Fibroblast of lung (primary cell): ENCODE results near the gene SLIT2. TPM values are rescaled to one million over a fixed set of nuclear protein-coding genes. Genes with fewer than 3 reads are reported as not detected.
A peak's percentile ranks its signal among the peaks of the same experiment; 100 is the strongest.

Experiments
- DNase-seq, 2 donors: peaks; one replicate each; pipeline versions ENCODE4 v3.0.0 to v3.0.0-alpha.2; 2010; ENCODE audit warnings: low read depth in 2 of 2
- H2AFZ ChIP-seq: 2 replicates; pipeline ENCODE4 v1.5.1; 2012; ENCODE audit warnings: low read length, control low read depth, inconsistent platforms
- H3K27ac ChIP-seq: 2 replicates; pipeline ENCODE4 v1.5.1; 2011; ENCODE audit warnings: low read length, control low read depth; ENCODE audit not compliant: insufficient read depth
- H3K27me3 ChIP-seq: 2 replicates; pipeline ENCODE4 v1.5.1; 2011; ENCODE audit warnings: mild to moderate bottlenecking, low read length; ENCODE audit not compliant: control insufficient read depth, insufficient read depth
- H3K36me3 ChIP-seq: 2 replicates; pipeline ENCODE4 v1.5.1; 2011; ENCODE audit warnings: low read length; ENCODE audit not compliant: control insufficient read depth, insufficient read depth
- H3K4me1 ChIP-seq: 2 replicates; pipeline ENCODE4 v1.5.1; 2011; ENCODE audit warnings: low read length; ENCODE audit not compliant: control insufficient read depth, insufficient read depth; ENCODE audit errors: extremely low read depth
- H3K4me2 ChIP-seq: 2 replicates; pipeline ENCODE4 v1.5.1; 2011; ENCODE audit warnings: low read length, control low read depth; ENCODE audit not compliant: insufficient read depth; ENCODE audit errors: extremely low read depth
- H3K4me3 ChIP-seq, 4 experiments: fragments of 200-600 bp in 1 of 4; sonication (generic) in 1 of 4; replicated peaks in 1 of 4; 2 replicates each; pipeline ENCODE4 v1.5.1; 2011 to 2016; ENCODE audit warnings: low read length in 4 of 4, low read depth in 3 of 4, mild to moderate bottlenecking in 3 of 4, control low read depth in 2 of 4, inconsistent platforms in 1 of 4, mixed read lengths in 1 of 4; ENCODE audit not compliant: insufficient read depth in 1 of 4; ENCODE audit errors: control extremely low read depth in 1 of 4
- H3K79me2 ChIP-seq: 2 replicates; pipeline ENCODE4 v1.5.1; 2012; ENCODE audit warnings: mild to moderate bottlenecking, low read length, inconsistent platforms; ENCODE audit not compliant: control insufficient read depth, insufficient read depth
- H3K9ac ChIP-seq: 2 replicates; pipeline ENCODE4 v1.5.1; 2011; ENCODE audit warnings: mild to moderate bottlenecking, low read length, control low read depth; ENCODE audit not compliant: insufficient read depth
- H3K9me3 ChIP-seq: 2 replicates; pipeline ENCODE4 v1.5.1; 2012; ENCODE audit warnings: low read depth, low read length; ENCODE audit not compliant: control insufficient read depth, insufficient read depth
- H4K20me1 ChIP-seq: 2 replicates; pipeline ENCODE4 v1.5.1; 2011; ENCODE audit warnings: low read length; ENCODE audit not compliant: control insufficient read depth, insufficient read depth; ENCODE audit errors: extremely low read depth
- CTCF ChIP-seq, 2 donors: IDR thresholded peaks in 1 of 2; conservative IDR thresholded peaks in 1 of 2; 1 replicate in 1 of 2; 2 replicates in 1 of 2; pipeline ENCODE4 v1.5.1; 2011 to 2012; ENCODE audit warnings: low read length in 2 of 2, control low read depth in 1 of 2, inconsistent platforms in 1 of 2, low read depth in 1 of 2, mild to moderate bottlenecking in 1 of 2
- EZH2 ChIP-seq: IDR thresholded peaks from 2 replicates; pipeline ENCODE4 v1.5.1; 2012; ENCODE audit warnings: low read length, control low read depth, mild to moderate bottlenecking; ENCODE audit errors: missing control alignments
- polyA plus RNA-seq, 2 donors: library from polyadenylated mRNA; depleted of rRNA in 1 of 2; stranded (reverse) in 1 of 2; unstranded in 1 of 2; fragments of >200 nt; gene quantifications; 2 replicates each; pipeline ENCODE4 v1.2.1, GENCODE V29; 2011 to 2012; ENCODE audit warnings: missing spikeins in 1 of 2
- total RNA-seq: library from RNA; depleted of rRNA; stranded (reverse); fragments of >200 nt; gene quantifications from 2 replicates; pipeline ENCODE4 v1.2.1, GENCODE V29; 2014

SLIT2 gene
- total and polyA plus RNA-seq, 2 donors (not counting 1 experiment from before 2014, with no cell fraction given) = 12.6 to 27.8 TPM

GRCh38 chr4:20284990-20285389, 33.3 kb downstream of the SLIT2 start:
- peak in 1 of 2 donors; percentile 72 for DNase-seq
- no peaks in the 10 kb centered on the region for H3K27me3 ChIP-seq
- H3K9me3 ChIP-seq = no peaks in the 10 kb centered on the region
- no peaks in the 10 kb centered on the region for H4K20me1 ChIP-seq
- peaks cover 7% of the 10 kb centered on the region for H3K4me1 ChIP-seq
- H3K79me2 ChIP-seq = no peaks in the 10 kb centered on the region
- H3K4me2 ChIP-seq = no peak overlapping the region
- no peak overlapping the region for H3K27ac ChIP-seq
- H3K4me3 ChIP-seq = no peak overlapping the region
- TF ChIP-seq EZH2 (no peak), CTCF (conservative IDR thresholded peaks at IDR 0.05 in 1 of 2, IDR thresholded peaks at IDR 0.05 in 1 of 2; ENCODE audit: low read depth in 1 of 2, low read length in 2 of 2) (no peak)
- no peak overlapping the region for H3K9ac ChIP-seq
- no peaks in the 10 kb centered on the region for H3K36me3 ChIP-seq
- H2AFZ ChIP-seq = no peak overlapping the region

GRCh38 chr4:20287246-20287645, 35.5 kb downstream of the SLIT2 start:
- no peaks in the 10 kb centered on the region for H3K9me3 ChIP-seq
- no peaks in the 10 kb centered on the region for H3K79me2 ChIP-seq
- no peaks in the 10 kb centered on the region for H3K27me3 ChIP-seq
- no peak for TF ChIP-seq CTCF (conservative IDR thresholded peaks at IDR 0.05 in 1 of 2, IDR thresholded peaks at IDR 0.05 in 1 of 2; ENCODE audit: low read depth in 1 of 2, low read length in 2 of 2)
- no peak for TF ChIP-seq EZH2
- no peak overlapping the region for H3K9ac ChIP-seq
- DNase-seq = no peak
- no peak overlapping the region for H3K4me3 ChIP-seq
- no peaks in the 10 kb centered on the region for H3K36me3 ChIP-seq
- H3K4me2 ChIP-seq = peak overlapping the region; percentile 2
- H2AFZ ChIP-seq = no peak overlapping the region
- H3K4me1 ChIP-seq = peaks cover 7% of the 10 kb centered on the region
- H3K27ac ChIP-seq = no peak overlapping the region
- H4K20me1 ChIP-seq = no peaks in the 10 kb centered on the region

GRCh38 chr4:20288047-20288650, 36.4 kb downstream of the SLIT2 start:
- no peaks in the 10 kb centered on the region for H3K36me3 ChIP-seq
- TF ChIP-seq CTCF (conservative IDR thresholded peaks at IDR 0.05 in 1 of 2, IDR thresholded peaks at IDR 0.05 in 1 of 2; ENCODE audit: low read depth in 1 of 2, low read length in 2 of 2) (no peak), EZH2 (no peak)
- no peak overlapping the region for H2AFZ ChIP-seq
- DNase-seq = peak in 1 of 2 donors; percentile 52
- H3K4me2 ChIP-seq = no peak overlapping the region
- no peak overlapping the region for H3K27ac ChIP-seq
- H3K9ac ChIP-seq = no peak overlapping the region
- no peak overlapping the region for H3K4me3 ChIP-seq
- peaks cover 7% of the 10 kb centered on the region for H3K4me1 ChIP-seq
- H3K27me3 ChIP-seq = no peaks in the 10 kb centered on the region
- no peaks in the 10 kb centered on the region for H3K9me3 ChIP-seq
- H4K20me1 ChIP-seq = no peaks in the 10 kb centered on the region
- H3K79me2 ChIP-seq = no peaks in the 10 kb centered on the region
